ES-I3 (cell line): ENCODE results near the gene BAZ1B.

ENCODE experiments used
- H3K36me3 ChIP-seq: 2 replicates; pipeline ENCODE4 v1.6.1; 2013; ENCODE audit warnings: mild to moderate bottlenecking, low read length, control low read depth, moderate library complexity; ENCODE audit not compliant: insufficient read depth
- H3K4me1 ChIP-seq: 2 replicates; pipeline ENCODE4 v1.6.1; 2013; ENCODE audit warnings: mild to moderate bottlenecking, control low read depth, low read length; ENCODE audit not compliant: insufficient read depth
- H3K9ac ChIP-seq: 2 replicates; pipeline ENCODE4 v1.6.1; 2013; ENCODE audit warnings: low read depth, mild to moderate bottlenecking, low read length, moderate library complexity
- H3K9me3 ChIP-seq: 2 replicates; pipeline ENCODE4 v1.6.1; 2013; ENCODE audit warnings: mild to moderate bottlenecking, low read length, moderate library complexity; ENCODE audit not compliant: control insufficient read depth, insufficient read depth

BAZ1B gene

DNA sequence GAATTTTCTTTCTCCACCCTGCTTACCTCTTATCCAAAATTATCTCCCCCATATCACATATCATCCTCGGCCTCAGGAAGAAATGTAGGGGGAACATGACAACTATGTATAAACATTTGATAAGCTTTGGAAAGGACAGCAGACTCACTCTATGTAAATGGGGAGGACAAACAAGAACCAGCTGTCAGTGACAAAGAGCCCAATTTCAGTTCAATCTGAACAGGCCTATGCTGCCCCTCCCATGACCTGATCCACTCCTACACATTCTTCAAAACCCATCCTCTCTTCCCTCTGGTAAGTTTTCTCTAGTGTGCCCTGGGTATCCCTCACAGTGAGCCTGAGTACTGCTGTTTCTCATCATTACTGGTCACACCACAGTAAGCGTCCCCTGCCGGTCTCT lies 67.7 kb downstream of the BAZ1B start:
- no peaks in the 10 kb centered on the region for H3K4me1 ChIP-seq
- H3K9ac ChIP-seq: no peak overlapping the region
- peaks cover 31% of the 10 kb centered on the region for H3K36me3 ChIP-seq
- no peaks in the 10 kb centered on the region for H3K9me3 ChIP-seq

DNA sequence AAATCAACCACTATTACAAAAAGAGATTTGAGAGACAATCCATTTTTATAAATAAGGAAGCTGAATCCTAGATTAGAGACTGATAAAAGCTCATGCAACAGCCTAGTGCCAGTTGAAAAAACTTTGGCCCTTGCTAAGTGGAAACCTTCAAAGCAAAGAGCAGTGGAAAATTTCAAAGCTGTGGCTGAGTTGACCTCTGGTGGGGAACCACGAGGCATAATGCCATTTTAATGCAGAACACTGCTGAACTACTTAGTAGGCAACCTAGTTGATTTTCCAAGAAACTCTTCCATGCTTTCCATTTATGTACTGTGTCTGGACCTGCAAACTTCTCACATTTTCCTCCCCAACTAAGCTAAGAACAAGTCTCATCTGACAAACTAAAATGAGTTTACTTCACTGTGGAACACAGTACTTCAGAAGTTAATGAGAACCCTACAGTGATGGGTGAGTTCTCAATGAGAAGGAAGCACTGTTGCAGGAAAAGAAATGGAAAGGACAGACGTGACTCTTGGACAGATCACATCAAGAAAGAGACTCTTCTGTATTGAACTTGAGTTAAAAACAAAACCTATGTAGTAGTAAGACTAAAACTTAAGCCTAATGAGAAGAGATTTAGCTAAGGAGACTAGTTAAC lies 69.0 kb downstream of the BAZ1B start:
- Histone ChIP-seq H3K4me1 (no peaks in the 10 kb centered on the region), H3K9ac (no peak overlapping the region), H3K9me3 (no peaks in the 10 kb centered on the region), H3K36me3 (peaks cover 38% of the 10 kb centered on the region)

DNA sequence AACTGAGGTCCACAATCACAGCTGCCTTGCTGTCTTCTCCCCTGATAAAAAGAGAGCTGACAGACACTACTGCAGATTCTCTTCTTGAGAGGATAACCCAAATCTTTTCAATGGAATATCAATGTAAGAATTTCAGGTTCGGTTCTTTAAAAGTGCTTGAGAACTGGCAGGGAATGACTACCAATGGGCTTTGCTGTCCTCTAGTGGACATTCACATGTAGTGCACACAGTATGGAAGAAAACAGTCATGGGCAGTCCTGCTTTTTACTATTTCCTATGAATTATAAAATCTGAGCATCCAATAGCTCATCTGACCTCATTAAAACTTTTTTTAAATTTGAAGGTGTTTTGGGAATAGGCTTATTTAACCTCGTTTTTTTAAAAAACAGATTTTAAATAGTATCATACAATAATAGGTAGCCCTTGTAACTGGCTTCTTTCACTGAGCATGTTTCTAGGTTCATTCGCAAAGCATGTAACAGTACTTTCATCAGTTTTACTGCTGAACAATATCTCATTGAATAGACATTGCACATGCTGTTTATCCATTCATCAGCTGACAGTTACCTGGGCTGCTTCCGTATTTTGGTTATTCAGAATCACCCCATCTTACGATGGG lies 70.2 kb downstream of the BAZ1B start:
- no peaks in the 10 kb centered on the region for H3K4me1 ChIP-seq
- H3K9me3 ChIP-seq: no peaks in the 10 kb centered on the region
- H3K36me3 ChIP-seq: peaks cover 39% of the 10 kb centered on the region
- no peak overlapping the region for H3K9ac ChIP-seq

DNA sequence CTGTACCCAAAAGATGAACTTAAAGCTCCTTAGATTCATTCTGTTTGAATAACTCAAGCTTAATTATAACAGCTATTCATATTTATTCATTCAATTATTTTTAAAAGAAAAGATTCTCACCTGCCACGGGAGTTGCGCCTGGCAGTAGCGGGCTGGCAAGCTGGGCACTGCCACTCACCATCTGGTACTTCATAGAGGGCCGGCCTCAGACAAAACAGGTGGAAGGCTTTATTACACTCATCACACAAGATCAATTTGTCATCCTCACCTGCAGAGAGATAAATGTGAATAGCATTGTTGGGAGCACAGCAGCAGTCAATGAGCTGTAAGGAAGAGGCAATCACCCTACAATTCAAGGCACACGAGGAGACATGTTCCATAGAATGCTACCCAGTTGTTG lies 72.7 kb downstream of the BAZ1B start:
- Histone ChIP-seq H3K9ac (no peak overlapping the region), H3K36me3 (peaks cover 54% of the 10 kb centered on the region), H3K4me1 (no peaks in the 10 kb centered on the region), H3K9me3 (no peaks in the 10 kb centered on the region)

DNA sequence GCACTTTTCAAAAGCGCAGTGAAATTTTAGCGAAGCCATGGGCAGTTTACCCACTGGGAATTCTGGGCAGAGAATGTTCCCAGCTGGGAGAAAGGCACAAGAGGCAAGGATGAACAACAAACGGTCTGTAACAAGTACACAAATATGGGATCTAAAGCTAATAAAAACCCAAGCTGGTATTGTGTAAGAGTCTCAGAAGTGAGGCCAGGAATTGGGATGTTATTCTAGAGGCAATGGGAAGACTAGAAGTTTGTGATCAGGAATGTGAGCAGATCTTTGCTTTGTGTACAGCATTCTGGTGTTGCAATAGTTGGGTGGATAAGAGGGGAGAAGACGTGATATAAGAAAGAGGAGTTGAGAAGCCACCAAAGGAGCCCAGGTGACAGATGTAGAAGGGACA lies 73.5 kb downstream of the BAZ1B start:
- Histone ChIP-seq H3K4me1 (peaks cover 6% of the 10 kb centered on the region), H3K9ac (no peak overlapping the region), H3K36me3 (peaks cover 54% of the 10 kb centered on the region), H3K9me3 (no peaks in the 10 kb centered on the region)

DNA sequence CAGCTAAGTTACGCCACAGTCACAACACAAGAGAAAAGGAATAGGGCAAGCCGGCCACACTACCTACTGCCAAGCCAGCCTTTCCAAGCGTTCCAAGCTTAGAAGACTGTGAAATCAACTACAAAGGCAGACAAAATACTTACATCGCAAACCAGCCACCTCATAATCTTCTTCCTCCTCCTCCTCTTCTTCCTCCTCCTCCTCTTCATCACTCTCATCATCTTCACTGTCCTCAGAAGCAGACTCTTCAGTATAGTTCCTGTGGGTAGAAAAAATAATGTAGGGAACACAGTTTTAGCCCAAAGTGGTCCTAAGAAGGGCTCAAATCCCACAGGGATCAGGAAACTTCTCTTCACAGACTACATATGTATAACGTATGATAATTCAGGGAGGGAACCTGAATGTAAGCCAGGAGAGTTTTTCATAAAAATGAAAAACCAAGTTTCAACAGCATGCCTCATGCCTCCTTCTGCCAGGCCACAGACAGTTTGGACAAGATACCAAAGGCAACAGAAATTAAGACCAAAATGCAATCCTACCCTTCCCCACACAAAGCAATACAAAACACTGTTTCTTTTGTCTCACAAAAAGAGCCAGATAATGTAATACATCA lies 74.9 kb downstream of the BAZ1B start:
- Histone ChIP-seq H3K4me1 (peaks cover 10% of the 10 kb centered on the region), H3K9me3 (no peaks in the 10 kb centered on the region), H3K9ac (no peak overlapping the region), H3K36me3 (peaks cover 62% of the 10 kb centered on the region)

DNA sequence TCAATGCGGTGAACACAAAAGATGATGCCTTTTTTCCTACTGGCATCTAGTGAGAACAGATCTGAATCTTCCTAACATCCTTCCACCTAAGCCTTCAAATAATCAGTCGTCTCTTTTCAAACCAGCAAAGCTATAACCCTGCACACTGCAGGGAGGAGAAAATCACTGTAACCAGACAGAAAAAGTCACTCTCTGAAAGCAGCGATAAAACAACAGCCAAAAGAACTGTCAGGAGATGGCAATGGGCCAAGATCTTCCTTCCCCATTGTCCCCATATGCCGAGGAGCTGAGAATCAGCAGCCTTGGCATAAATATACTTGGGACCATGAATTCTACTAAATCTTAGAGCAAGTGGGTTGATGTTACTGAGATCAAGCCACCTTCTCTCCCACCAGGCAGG lies 75.4 kb downstream of the BAZ1B start:
- peaks cover 10% of the 10 kb centered on the region for H3K4me1 ChIP-seq
- no peaks in the 10 kb centered on the region for H3K9me3 ChIP-seq
- peaks cover 64% of the 10 kb centered on the region for H3K36me3 ChIP-seq
- no peak overlapping the region for H3K9ac ChIP-seq

DNA sequence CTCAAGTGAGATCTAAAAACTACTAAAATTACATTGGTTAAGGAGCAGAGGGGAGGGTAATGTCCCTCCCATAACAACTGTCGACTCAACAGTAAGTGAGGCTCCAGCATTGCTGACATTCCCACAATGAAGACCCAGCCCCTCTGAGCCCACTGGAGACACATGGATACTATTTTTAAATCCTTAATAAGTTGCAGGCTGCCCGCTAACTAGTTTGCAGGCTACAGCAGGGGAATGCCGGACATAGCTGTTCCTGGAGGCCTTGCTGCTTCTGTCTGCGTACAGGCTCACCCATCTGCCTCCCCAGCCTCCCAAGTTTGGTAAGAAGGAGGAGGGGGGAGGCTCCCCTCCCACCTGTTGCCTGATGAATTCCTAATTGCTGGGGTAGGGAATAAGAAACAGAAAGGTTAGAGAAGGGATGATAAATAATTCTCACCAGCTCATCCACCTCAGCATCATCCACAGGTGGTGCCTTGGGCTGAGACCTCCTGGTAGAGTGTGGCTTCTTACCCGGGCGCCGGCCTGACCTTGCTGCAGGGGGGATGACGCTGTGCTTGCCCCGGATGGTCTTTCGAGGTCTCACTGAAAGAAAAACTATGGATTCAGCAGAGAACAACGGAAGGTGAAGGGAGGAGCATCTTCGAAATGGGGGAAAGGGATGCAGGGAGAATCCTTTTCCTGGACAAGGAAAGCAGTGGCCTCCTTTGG lies 78.4 kb downstream of the BAZ1B start:
- Histone ChIP-seq H3K9me3 (no peaks in the 10 kb centered on the region), H3K4me1 (peaks cover 10% of the 10 kb centered on the region), H3K36me3 (peaks cover 47% of the 10 kb centered on the region), H3K9ac (no peak overlapping the region)

DNA sequence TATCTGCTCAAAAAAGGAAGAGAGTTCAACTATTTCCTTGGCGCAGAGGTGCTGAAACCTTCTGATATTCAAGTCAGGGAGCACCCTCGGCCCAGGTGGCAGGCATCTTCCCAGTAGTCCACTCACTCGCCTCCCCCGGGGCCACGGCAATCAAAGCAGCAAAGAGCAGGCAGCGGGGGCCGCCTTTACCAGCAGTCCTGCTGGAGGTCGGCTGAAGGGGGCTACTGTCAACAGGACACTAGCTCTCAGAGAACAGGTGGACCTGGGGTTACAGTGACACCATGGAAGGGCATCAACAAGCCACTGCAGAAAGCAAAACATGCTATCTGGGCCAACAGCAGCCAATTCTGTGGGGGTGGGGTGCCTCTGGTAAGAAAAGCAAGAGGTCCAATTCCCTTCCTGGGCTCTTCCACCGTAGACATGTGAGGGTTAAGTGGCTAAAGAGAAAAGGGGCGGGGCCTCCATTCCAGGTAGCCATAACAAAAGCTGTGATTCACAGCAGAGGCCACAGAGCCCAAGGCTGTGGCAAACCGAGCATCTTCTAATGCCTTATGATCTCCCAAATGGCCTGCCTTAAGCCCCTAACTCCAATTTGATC lies 79.1 kb downstream of the BAZ1B start:
- H3K9ac ChIP-seq: no peak overlapping the region
- peaks cover 42% of the 10 kb centered on the region for H3K36me3 ChIP-seq
- H3K4me1 ChIP-seq: peaks cover 10% of the 10 kb centered on the region
- no peaks in the 10 kb centered on the region for H3K9me3 ChIP-seq

DNA sequence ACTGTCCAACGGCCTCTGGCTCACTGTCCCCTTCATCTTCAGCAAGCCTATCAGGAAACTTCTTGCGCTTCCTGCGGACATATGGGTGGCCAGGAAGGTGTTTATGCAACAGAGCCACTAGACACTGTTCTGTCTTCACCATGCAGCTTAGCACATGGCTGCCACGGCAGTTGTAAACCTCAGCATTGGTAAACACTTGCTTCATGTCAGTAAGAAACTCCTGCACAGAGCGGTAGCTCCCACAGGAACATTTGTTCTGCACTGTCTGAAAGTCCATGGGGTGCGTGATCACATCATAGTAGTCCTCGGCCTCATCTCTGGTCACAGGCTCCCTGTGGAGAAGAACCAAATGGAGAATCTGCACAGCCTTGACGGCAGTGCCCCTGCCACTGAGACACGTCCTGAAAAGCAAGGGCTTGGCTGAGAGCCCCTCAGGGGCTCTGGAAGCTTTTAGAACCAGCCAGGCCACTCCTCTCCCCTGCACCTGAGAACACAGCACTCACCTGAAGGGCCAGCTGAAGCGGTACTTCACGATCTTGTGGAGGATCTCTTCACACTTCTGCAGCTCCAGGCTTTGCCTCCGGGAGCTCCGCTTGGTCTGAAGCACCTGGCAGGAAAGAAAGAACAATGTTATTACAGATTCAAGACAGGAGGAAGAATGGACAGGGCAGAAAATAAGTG lies 79.7 kb downstream of the BAZ1B start:
- Histone ChIP-seq H3K36me3 (peaks cover 38% of the 10 kb centered on the region), H3K9me3 (no peaks in the 10 kb centered on the region), H3K4me1 (peaks cover 10% of the 10 kb centered on the region), H3K9ac (no peak overlapping the region)

DNA sequence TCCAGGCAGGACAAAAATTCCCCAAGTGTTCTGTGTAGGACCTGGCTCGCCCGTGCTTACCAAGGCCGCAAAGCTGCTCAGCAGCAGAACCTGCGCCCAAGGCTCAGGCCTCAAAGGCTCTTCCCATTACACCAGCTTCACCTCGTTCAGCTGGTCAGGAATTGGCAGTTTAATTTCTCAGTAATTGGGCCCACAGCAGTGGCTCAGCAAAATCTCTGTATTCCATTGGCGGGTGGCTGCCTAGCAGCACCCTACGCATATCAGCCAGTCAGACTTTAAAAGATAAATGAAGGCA lies 82.7 kb downstream of the BAZ1B start:
- Histone ChIP-seq H3K4me1 (peaks cover 15% of the 10 kb centered on the region), H3K36me3 (peaks cover 18% of the 10 kb centered on the region), H3K9ac (no peak overlapping the region), H3K9me3 (no peaks in the 10 kb centered on the region)

DNA sequence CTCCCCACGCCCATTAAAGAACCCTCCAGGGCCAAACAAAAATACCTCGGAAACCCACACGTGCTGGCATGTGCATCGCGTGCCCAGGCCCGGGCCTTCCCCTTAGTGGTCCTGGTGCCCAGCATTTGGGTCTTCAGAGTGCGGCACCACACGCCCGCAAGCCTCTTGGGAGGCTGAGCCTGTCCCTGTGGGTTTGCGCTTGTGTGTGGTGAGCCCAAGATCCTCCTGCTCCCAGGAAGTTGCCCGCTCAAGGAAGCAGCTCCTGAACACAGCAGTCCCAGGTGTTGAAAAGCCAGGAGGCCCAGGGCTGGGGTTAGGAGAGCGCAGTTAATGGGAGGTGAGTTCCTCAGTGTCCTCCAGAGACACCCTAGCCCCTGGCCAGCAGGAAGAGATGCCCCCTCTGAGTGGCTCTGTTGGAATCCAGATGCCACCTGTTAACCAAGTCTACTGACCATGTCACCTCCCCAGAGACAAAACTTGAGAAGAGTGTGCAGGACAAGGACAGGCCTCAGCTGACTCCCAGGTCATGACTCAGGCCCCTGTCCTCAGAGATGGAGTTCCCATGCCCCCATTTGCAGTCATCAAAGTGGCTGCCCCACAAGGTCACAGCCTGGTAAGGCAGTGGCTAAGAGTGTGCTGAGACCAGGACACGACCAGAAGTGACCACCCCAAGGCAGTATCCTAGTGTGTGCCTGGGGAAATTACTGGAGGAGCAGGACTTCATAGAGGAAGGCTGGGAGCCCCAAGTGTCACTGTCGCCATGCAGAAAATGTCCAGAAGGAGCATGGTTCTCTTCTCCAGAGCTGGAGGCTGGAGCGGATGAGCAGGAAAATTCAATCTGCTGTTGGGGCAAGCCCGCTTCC lies 83.3 kb downstream of the BAZ1B start:
- H3K9me3 ChIP-seq: no peaks in the 10 kb centered on the region
- H3K9ac ChIP-seq: no peak overlapping the region
- peaks cover 18% of the 10 kb centered on the region for H3K36me3 ChIP-seq
- H3K4me1 ChIP-seq: peaks cover 10% of the 10 kb centered on the region

DNA sequence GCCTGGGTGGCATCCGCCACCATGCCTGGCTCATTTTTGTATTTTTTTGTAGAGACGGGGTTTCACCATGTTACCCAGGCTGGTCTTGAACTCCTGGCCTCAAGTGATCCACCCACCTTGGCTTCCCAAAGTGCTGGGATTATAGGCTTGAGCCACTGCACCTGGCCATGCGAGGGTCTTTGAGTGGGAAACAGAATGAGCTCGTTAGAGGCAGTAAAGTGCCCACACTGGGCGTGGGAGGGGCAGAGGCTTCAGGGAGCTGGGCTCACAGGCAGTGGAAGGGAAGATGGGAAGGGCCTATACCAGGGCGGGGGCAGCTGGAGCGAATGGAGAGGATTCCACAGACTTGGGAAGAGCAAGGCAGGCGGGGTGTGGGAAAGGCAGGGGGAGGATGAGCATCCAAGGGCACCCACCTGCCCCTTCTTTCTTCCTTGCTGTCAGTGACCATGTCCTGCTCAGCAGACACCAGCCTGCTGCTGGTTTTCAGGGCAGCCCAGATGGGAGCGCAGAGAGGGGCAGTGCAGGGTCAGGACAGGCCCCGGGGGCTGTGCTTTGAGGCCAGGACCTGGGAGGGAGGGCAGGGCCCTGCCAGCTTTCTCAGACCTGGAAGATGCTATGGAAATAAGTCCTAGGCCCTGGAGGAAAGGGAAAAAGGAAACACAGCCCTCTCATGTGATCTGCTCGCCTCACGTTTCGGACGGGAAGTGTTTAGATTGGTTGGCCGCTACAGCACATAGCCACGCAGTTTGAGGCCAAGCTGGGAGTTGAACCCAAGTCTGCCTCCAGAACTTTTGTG lies 84.3 kb downstream of the BAZ1B start:
- Histone ChIP-seq H3K4me1 (0 out of 2 replicates have a peak, but pooled peaks cover 5% of the 10 kb centered on the region), H3K36me3 (peaks cover 13% of the 10 kb centered on the region), H3K9ac (no peak overlapping the region), H3K9me3 (no peaks in the 10 kb centered on the region)
